Sigmoid colon (tissue), 4 donors: Measurements from ENCODE around the gene PRDM1.

Experiments used
- CTCF ChIP-seq, 4 experiments: fragments of 450-650 bp in 3 of 4; fragments of 200-600 bp in 1 of 4; IDR thresholded peaks; one replicate each; pipeline ENCODE4 v1.5.1; 2016 to 2019; ENCODE audit warnings: antibody characterized with exemption in 4 of 4, mild to moderate bottlenecking in 3 of 4, moderate library complexity in 2 of 4
- EP300 ChIP-seq, 4 donors: sonication (generic); formaldehyde crosslinking; IDR thresholded peaks; one replicate each; pipeline ENCODE4 v1.6.1; 2017; ENCODE audit warnings: antibody characterized with exemption in 4 of 4
- POLR2A ChIP-seq, 2 donors: fragments of 450-650 bp; IDR thresholded peaks; one replicate each; pipeline ENCODE4 v1.6.1; 2016; ENCODE audit warnings: antibody characterized with exemption in 2 of 2, mild to moderate bottlenecking in 2 of 2, moderate library complexity in 2 of 2
- POLR2AphosphoS5 ChIP-seq, 4 donors: sonication (generic); formaldehyde crosslinking; IDR thresholded peaks; one replicate each; pipeline ENCODE4 v1.6.1; 2017; ENCODE audit warnings: antibody characterized with exemption in 4 of 4

GRCh38 chr6:106066989-106067388, 19.1 kb upstream of the PRDM1 start:
- TF ChIP-seq EP300 (IDR thresholded peaks at IDR 0.05) (no peak), CTCF (IDR thresholded peaks at IDR 0.05) (no peak), POLR2A (IDR thresholded peaks at IDR 0.05) (no peak), POLR2AphosphoS5 (IDR thresholded peaks at IDR 0.05) (no peak)
